COLO829 (cell line): ENCODE results near the gene SLC12A3.

Experiments used
- DNase-seq: peaks from one replicate; pipeline ENCODE4 v3.0.0; 2012; ENCODE audit warnings: low spot score

Gene SLC12A3

GRCh38 chr16:56892705-56893104 lies 27.7 kb downstream of the SLC12A3 start:
- DNase-seq, result no peak

DNA sequence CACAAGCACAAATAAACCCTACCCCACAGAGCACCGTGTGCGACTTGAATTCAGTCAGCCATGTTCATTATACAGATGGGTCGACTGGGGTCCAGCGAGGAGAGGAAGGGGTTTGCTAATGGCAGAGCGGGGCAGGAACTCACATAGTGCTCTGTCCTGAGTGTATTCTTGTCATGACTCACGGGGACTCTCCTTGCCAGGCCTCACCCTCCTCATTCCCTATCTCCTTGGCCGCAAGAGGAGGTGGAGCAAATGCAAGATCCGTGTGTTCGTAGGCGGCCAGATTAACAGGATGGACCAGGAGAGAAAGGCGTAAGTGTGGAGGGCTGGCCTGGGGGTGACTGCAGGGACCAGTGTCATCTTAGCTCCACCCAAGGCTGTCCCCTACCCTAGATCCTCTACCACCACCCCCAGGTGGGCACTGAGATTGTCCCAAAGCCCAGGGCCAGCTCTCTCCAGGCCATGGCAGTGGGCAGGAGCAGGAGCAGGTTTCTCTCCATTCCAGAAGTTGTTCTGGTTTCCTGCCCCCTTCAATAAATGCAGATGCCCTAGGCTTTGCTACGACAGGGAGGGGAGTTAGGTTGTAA lies 29.4 kb downstream of the SLC12A3 start:
- DNase-seq, result no peak

DNA sequence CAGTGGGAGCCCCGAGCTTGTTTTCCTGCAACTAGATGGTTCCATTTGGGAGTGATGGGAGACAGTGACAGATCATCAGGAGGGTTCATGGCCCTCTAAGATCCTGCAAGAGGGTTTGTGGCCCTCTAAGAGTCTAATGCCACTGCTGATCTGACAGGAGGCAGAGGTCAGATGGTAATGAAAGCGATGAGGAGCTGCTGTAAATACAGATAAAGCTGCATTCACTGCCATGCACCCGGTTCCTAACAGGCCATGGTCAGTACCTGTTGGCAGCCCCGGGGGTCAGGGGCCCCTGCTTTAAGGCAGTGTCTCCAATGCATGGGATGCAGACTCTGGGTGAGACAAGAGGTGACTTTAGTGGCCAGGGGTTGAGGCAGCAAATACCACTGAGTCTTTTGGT lies 30.8 kb downstream of the SLC12A3 start:
- DNase-seq, result no peak

GRCh38 chr16:56896244-56896643 lies 31.2 kb downstream of the SLC12A3 start:
- DNase-seq, result no peak

DNA sequence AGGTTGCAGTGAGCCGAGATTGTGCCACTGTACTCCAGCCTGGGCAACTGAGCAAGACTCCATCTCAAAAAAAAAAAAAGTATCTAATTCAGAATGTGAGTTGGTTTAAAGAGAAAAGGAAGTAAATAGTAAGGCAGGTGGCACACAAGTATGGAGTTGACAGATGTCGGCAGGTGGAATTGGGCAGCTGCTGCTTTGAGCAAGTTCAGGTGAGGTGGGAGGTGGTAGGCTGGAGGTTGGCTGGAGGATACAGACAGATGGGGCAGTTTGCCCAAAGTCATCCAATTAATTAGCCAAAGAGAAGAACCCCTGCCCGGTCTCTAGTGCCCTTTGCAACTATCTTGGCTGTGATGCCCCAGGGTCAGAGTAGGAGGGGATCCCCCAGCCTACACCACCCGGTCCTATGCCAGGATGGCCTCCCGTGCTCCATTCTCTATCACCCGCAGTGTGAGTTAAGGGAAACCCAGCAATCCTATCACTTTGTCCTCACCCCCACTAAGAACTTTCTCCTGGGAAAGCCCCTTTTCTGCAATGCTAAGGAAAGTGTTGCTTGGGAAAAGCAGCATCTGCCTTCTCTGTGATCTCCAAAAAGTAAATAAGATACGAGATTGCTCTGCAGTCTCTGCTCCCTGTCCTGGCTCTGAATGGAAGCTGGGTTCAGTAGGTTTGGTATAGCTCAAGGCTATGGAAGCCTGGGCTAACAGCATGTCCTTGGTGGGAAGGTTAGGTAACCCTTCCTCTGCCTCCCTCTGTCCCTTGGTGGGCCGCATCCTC lies 32.2 kb downstream of the SLC12A3 start:
- no peak for DNase-seq

DNA sequence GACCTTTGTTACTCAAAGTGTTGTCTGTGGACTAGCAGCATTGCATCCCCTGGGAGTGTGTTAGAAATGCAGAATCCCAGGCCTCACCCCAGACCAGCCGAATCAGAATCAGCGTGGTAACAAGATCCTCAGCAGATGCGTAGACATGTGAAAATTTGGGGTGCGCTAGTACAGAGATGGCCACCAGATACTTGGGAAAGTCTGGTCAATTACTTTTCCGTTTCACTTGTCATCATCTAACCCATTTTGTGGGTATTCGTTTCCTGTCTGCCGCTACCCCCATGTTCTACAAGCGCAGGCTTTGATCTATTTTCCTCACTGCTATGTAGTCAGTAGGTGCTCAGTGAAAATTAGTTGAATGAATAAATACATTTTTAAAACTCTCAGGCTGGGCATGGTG lies 33.8 kb downstream of the SLC12A3 start:
- DNase-seq, result no peak

GRCh38 chr16:56903866-56904265 lies 38.9 kb downstream of the SLC12A3 start:
- DNase-seq, result no peak

- DNase-seq, result no peak
Observed at GRCh38 chr16:56907401-56907800, 42.4 kb downstream of the SLC12A3 start.

DNA sequence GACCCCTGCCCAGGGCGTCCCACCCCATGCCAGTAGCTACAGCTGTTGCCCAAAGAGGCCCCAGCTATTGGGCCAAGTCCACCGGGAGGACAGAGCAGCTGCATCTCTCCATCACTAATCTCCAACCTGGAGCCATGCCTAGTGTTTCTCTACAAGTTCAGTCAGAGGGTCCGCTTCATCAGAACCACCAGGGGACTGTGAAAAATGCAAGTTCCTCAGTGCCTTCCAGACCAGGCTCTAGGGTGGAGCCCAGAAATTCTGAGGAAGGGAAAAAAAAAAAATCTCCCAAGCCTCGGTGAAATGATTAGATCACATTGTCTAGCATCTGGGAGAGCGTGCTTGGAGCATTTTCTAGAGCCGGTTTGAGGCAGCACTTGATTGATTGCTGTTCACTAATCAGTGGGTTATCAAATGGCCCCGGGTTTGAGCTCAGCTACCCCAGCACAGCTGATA lies 44.5 kb downstream of the SLC12A3 start:
- no peak for DNase-seq

- DNase-seq, result no peak
Observed at GRCh38 chr16:56910112-56910511, 45.1 kb downstream of the SLC12A3 start.

- DNase-seq, result peak; percentile 64
Observed at GRCh38 chr16:56910654-56911539, 45.9 kb downstream of the SLC12A3 start.

DNA sequence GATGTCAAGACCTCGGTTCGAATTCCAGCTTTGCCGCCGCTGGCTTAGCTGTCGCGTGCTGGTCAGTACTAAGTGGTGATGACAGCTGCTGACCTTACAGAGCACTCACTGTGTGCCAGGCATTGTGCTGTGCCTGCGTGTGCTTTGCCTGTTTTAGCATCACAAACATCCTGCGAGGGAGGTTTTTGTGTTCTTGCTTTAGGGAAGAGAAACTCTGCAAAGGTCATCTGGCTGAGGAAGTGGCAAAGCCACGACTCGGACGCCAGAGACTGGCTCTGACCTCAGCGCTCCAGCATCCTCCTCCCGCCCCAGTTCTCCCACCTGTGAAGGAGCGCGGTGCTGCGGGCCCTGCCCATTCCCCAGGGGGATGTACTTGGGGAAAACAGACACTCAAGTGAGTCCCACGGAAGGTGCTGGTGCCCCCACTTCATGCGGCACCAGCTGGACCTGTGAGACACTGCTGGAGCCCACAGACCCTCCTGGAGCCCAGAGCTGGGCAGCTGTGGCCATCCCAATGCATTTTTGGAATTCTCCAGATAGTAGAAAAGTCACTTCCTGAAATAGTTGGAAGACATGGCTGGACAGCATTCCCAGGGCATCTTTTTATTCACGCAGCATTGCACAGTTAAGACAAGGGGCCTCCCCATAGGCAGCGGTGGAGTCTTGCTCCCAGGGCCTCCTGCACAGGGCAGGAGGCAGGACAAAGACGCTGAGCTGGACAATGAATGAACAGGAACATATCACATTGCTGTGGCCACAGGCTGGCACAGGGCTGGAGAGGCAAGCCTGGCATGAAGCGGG lies 47.0 kb downstream of the SLC12A3 start:
- DNase-seq, result no peak

- DNase-seq, result no peak
Observed at GRCh38 chr16:56912746-56913708, 48.0 kb downstream of the SLC12A3 start.

GRCh38 chr16:56914896-56915295 lies 49.9 kb downstream of the SLC12A3 start:
- DNase-seq, result no peak

GRCh38 chr16:56915336-56916119 lies 50.5 kb downstream of the SLC12A3 start:
- no peak for DNase-seq

DNA sequence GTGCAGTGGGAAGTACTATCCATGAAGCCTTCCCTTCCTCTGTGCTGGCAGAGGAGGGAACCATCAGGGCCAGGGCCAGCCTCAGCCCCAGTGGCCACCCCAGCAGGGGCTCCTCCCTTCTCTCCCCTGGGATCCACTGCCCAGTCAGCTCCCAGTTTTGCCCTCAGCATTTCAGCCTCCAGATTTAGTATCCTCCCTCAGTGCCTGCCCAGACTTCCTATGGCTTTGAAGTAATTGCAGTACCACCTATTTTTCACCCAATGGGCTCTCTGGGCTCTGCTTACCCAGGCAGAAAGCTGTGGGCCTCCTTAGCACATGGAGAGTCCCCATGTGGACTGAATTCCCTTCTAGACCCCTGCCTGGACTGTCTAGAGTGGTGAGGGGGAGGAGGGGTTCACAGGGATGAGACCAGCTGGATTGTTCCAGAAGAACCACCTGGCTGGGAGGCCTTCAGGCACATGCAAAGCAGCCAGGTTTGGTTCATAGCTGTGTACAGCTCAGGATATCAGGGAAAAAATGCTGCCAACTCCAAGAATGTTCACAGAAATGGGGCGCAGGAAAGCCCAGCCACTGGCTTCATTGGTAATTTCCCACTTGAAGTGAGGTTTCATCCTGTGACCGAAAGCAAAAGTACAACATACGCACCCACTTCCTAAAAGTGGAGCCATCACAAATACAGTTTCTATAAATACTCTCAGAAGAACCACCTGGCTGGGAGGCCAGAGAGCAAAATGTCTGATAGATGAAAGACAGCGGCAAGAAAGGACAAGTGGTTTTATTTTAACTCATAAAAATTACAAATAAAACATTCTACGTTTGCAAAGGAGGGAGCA lies 51.8 kb downstream of the SLC12A3 start:
- DNase-seq, result no peak

- no peak for DNase-seq
Observed at GRCh38 chr16:56918467-56919012, 53.5 kb downstream of the SLC12A3 start.

DNA sequence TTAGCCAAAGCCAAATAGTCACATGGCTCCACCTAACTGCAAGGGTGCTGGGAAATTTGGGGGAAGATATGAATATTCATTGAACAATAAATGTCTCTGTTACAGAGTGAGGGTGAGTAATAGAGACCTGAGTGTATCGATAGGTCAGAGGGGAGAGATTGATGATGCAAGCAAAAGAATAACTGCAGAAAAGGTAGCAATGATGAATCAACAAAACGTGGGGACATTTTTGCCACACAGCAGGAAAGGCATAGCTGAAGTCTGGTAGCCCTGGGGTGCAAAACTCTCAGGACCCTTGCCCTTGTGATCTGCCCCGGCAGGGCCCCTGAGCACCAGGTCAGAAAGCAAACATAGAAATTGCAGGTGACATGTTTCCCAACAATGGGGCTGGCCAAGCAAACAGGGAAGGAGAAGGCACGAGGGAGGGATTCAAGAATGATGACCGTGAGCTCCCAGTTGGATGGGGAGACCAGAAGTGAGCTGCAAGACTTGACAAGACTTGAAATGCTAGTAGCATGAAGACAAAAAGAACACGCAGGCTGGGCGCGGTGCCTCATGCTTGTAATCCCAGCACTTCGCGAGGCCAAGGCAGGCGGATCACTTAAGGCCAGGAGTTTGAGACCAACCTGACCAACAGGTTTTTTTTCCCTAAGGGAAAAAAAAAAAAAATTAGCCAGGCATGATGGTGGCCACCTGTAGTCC lies 54.2 kb downstream of the SLC12A3 start:
- DNase-seq, result no peak
